SK-N-SH (cell line): ENCODE measurements around the gene ULBP1. TPM values are rescaled to one million over a fixed set of nuclear protein-coding genes. Genes with fewer than 3 reads are reported as not detected.
"Not testable (repeated sequence)": the region's sequence is repeated elsewhere in the genome, so short reads cannot be mapped to it uniquely, and the experiment has no call there.

Source experiments
- CTCF ChIA-PET: fragments of 300-600, 350-600 bp; formaldehyde crosslinking; extraction: SDS; loops from one replicate; lab custom pipeline; 2021; lab: Yijun Ruan, JAX
- POLR2A ChIA-PET: fragments of 350-600 bp; sonication (Branson Sonifier 250); formaldehyde crosslinking; extraction: SDS; loops from one replicate; lab custom pipeline; 2020; ENCODE audit warnings: antibody characterized with exemption, inconsistent platforms; lab: Yijun Ruan, JAX
- DNase-seq: peaks from one replicate; pipeline ENCODE4 v3.0.0; 2012
- H2AFZ ChIP-seq: fragments of 200-600 bp; sonication (generic); 2 replicates; pipeline ENCODE4 v1.8.1; 2016; ENCODE audit warnings: antibody characterized with exemption, mild to moderate bottlenecking, low read depth
- H3F3A ChIP-seq: fragments of 200-600 bp; sonication (generic); replicated peaks from 2 replicates; pipeline ENCODE3; 2016; ENCODE audit warnings: antibody characterized with exemption, mild to moderate bottlenecking; ENCODE audit not compliant: insufficient read depth
- H3K27ac ChIP-seq, 2 experiments: fragments of 200-500 bp in 1 of 2; fragments of 200-600 bp in 1 of 2; sonication (Bioruptor generic) in 1 of 2; sonication (generic), shearing (Covaris generic) in 1 of 2; 2 replicates each; pipeline versions ENCODE4 v1.5.1 to v1.6.1; 2014 to 2016; ENCODE audit warnings: low read depth in 2 of 2, inconsistent platforms in 1 of 2, low read length in 1 of 2, mild to moderate bottlenecking in 1 of 2, mixed read lengths in 1 of 2
- H3K27me3 ChIP-seq: fragments of 200-600 bp; sonication (generic), shearing (Covaris generic); 2 replicates; pipeline ENCODE4 v1.6.1; 2016; ENCODE audit warnings: mixed run types; ENCODE audit not compliant: insufficient read depth
- H3K36me3 ChIP-seq, 2 experiments: fragments of 200-500 bp in 1 of 2; fragments of 200-600 bp in 1 of 2; sonication (Bioruptor generic) in 1 of 2; sonication (generic) in 1 of 2; replicated peaks in 1 of 2; 2 replicates each; pipeline versions ENCODE3 to v1.5.1; 2014 to 2016; ENCODE audit warnings: low read length in 1 of 2, mild to moderate bottlenecking in 1 of 2; ENCODE audit not compliant: insufficient read depth in 2 of 2, control insufficient read depth in 1 of 2
- H3K4me1 ChIP-seq, 2 experiments: fragments of 200-500 bp in 1 of 2; fragments of 200-600 bp in 1 of 2; sonication (Bioruptor generic) in 1 of 2; sonication (generic), shearing (Covaris generic) in 1 of 2; 2 replicates each; pipeline versions ENCODE4 v1.5.1 to v1.6.1; 2014 to 2016; ENCODE audit warnings: low read depth in 1 of 2, low read length in 1 of 2, mixed run types in 1 of 2; ENCODE audit not compliant: insufficient read depth in 2 of 2, control insufficient read depth in 1 of 2
- H3K4me2 ChIP-seq: fragments of 200-600 bp; sonication (generic), shearing (Covaris generic); 2 replicates; pipeline ENCODE4 v1.6.1; 2017; ENCODE audit warnings: mixed run types
- H3K4me3 ChIP-seq, 2 experiments: fragments of 200-500 bp in 1 of 2; fragments of 200-600 bp in 1 of 2; sonication (Bioruptor generic) in 1 of 2; sonication (generic), shearing (Covaris generic) in 1 of 2; 2 replicates each; pipeline versions ENCODE4 v1.5.1 to v1.8.1; 2014 to 2016; ENCODE audit warnings: low read depth in 2 of 2, inconsistent platforms in 1 of 2, low read length in 1 of 2, mild to moderate bottlenecking in 1 of 2, mixed read lengths in 1 of 2, moderate library complexity in 1 of 2
- H3K79me2 ChIP-seq: fragments of 200-600 bp; sonication (generic); 2 replicates; pipeline ENCODE4 v1.8.1; 2017; ENCODE audit warnings: mild to moderate bottlenecking; ENCODE audit not compliant: insufficient read depth
- H3K9ac ChIP-seq: fragments of 200-600 bp; sonication (generic); 2 replicates; pipeline ENCODE4 v1.6.1; 2017; ENCODE audit warnings: mixed run types
- H3K9me2 ChIP-seq: fragments of 200-600 bp; sonication (generic); 2 replicates; pipeline ENCODE4 v1.6.1; 2017; ENCODE audit warnings: mixed run types
- H3K9me3 ChIP-seq: fragments of 200-600 bp; sonication (generic); 2 replicates; pipeline ENCODE4 v1.6.1; 2017; ENCODE audit warnings: mixed run types, mild to moderate bottlenecking, moderate library complexity
- H4K20me1 ChIP-seq: fragments of 200-600 bp; sonication (generic); 2 replicates; pipeline ENCODE4 v1.6.1; 2017; ENCODE audit warnings: mild to moderate bottlenecking, mixed run types; ENCODE audit not compliant: insufficient read depth
- CTCF ChIP-seq: fragments of 200-600 bp; sonication (generic); IDR thresholded peaks from 2 replicates; pipeline ENCODE4 v1.6.1; 2017; ENCODE audit warnings: antibody characterized with exemption, mild to moderate bottlenecking, moderate library complexity
- NFIC ChIP-seq: IDR thresholded peaks from 2 replicates; pipeline ENCODE4 v1.4.0; 2012; ENCODE audit warnings: borderline replicate concordance
- ZBTB33 ChIP-seq: IDR thresholded peaks from 2 replicates; pipeline ENCODE4 v1.4.0; 2012; ENCODE audit warnings: low read depth, borderline replicate concordance
- WGBS: methylation state at CpG from one replicate; pipeline ENCODE4 v1.1.6; 2017; ENCODE audit warnings: low lambda C conversion rate; 5-methylcytosine and 5-hydroxymethylcytosine counted together
- polyA plus RNA-seq, 3 experiments: library from polyadenylated mRNA; depleted of rRNA; stranded (reverse); fragments of >200 nt; gene quantifications; 2 replicates each; pipeline ENCODE4 v1.2.3, GENCODE V29; 2012

ULBP1 gene
- polyA plus RNA-seq, 1 of the 3 experiments (the other 2 are of a cell fraction), result 0.02 TPM

- TF ChIP-seq CTCF (no peak), NFIC (no peak), ZBTB33 (no peak)
These were observed 12.1 kb upstream of the ULBP1 start (continued) for GRCh38 chr6:149951626-149952025.

GRCh38 chr6:149953390-149953789, 10.4 kb upstream of the ULBP1 start:
- H3K9ac ChIP-seq, H3K79me2 ChIP-seq, H3K4me1 ChIP-seq, H3K9me3 ChIP-seq, H3K27ac ChIP-seq, H3K4me3 ChIP-seq, H3K36me3 ChIP-seq, DNase-seq, POLR2A ChIA-PET, H3F3A ChIP-seq, CTCF ChIA-PET, H2AFZ ChIP-seq, H3K9me2 ChIP-seq, H4K20me1 ChIP-seq, H3K4me2 ChIP-seq: not testable (repeated sequence)
- WGBS, result 3% methylated on average over 2 of the region's 2 CpGs
- H3K27me3 ChIP-seq, result peaks cover 54% of the 10 kb centered on the region

- DNase-seq, H4K20me1 ChIP-seq, POLR2A ChIA-PET, H3K9me2 ChIP-seq, CTCF ChIA-PET, H2AFZ ChIP-seq, H3K36me3 ChIP-seq, H3F3A ChIP-seq, H3K27ac ChIP-seq, H3K79me2 ChIP-seq, H3K4me1 ChIP-seq, H3K4me3 ChIP-seq, H3K4me2 ChIP-seq, H3K9me3 ChIP-seq, H3K9ac ChIP-seq: not testable (repeated sequence)
- peaks cover 54% of the 10 kb centered on the region for H3K27me3 ChIP-seq
- WGBS, result 0% methylated on average over 3 of the region's 10 CpGs
These were observed 9.8 kb upstream of the ULBP1 start for GRCh38 chr6:149953934-149954327.

- H3K79me2 ChIP-seq, CTCF ChIA-PET, H3K4me1 ChIP-seq, POLR2A ChIA-PET, H2AFZ ChIP-seq, H3K27ac ChIP-seq, H3K9ac ChIP-seq, H3K4me3 ChIP-seq, H4K20me1 ChIP-seq, H3K36me3 ChIP-seq, DNase-seq, H3K9me2 ChIP-seq, H3F3A ChIP-seq, H3K4me2 ChIP-seq, H3K9me3 ChIP-seq: not testable (repeated sequence)
- peaks cover 54% of the 10 kb centered on the region for H3K27me3 ChIP-seq
- WGBS, result 15% methylated on average over 21 of the region's 53 CpGs
These were observed 9.3 kb upstream of the ULBP1 start for GRCh38 chr6:149954328-149954983.

- H3K4me3 ChIP-seq, H3K9ac ChIP-seq, H3F3A ChIP-seq, CTCF ChIA-PET, H3K4me1 ChIP-seq, H2AFZ ChIP-seq, POLR2A ChIA-PET, H3K4me2 ChIP-seq, DNase-seq, H3K36me3 ChIP-seq, H3K79me2 ChIP-seq, H4K20me1 ChIP-seq, H3K9me3 ChIP-seq, H3K9me2 ChIP-seq, H3K27ac ChIP-seq: not testable (repeated sequence)
- H3K27me3 ChIP-seq, result peaks cover 55% of the 10 kb centered on the region
- WGBS, result 15% methylated on average over 12 of the region's 21 CpGs
These were observed 8.6 kb upstream of the ULBP1 start for GRCh38 chr6:149954984-149955653.
